22Rv1 (cell line): ENCODE results near the gene SVIL.

Source experiments
- ZFX ChIP-seq: fragments of 450-650 bp; IDR thresholded peaks from 2 replicates; pipeline ENCODE4 v1.6.1; 2017; ENCODE audit warnings: antibody characterized with exemption, borderline replicate concordance
- TF ChIP-seq, protein P1 (sequence below): fragments of 450-650 bp; IDR thresholded peaks from 2 replicates; pipeline ENCODE4 v1.5.1; 2017; ENCODE audit warnings: mild to moderate bottlenecking

DNA sequence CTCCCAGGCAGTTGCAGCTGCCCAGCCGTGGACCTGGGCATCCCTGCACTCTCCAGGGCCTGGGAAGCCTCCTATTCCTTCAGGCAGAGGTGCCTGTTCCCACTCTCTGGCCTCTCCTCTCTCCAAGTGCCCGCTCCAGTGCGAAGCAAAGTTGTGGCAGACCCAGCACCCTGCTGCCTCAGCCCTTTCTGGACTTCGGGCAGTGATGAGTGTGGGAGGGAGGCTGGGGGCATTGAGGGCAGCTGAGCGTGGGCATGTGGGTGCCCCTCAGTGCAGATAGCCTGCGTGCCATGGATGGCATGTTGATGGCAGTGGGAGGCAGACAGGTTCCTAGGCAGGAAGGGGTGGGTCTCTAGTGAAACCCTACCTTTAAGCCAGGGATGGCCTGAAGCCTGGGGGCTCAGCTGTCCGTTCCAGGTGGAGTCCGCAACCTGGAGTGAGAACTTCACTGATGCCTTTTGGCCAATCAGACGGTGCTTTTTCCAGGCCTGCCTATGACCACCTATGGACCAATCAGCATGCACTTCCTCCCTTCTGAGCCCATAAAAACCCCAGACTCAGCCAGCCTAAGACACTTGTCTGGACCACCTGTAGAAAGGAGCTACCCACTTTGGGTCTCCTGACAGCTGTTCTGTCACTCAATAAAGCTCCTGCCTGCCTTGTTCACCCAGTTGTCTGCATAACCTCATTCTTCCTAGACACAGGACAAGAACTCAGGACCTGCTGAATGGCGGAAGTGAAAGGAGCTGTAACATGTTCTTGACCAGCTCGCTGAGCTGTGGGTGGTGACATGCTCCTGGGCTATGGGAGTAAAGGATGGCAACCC lies 26.1 kb downstream of the SVIL start:
- TF ChIP-seq, protein P1, sequence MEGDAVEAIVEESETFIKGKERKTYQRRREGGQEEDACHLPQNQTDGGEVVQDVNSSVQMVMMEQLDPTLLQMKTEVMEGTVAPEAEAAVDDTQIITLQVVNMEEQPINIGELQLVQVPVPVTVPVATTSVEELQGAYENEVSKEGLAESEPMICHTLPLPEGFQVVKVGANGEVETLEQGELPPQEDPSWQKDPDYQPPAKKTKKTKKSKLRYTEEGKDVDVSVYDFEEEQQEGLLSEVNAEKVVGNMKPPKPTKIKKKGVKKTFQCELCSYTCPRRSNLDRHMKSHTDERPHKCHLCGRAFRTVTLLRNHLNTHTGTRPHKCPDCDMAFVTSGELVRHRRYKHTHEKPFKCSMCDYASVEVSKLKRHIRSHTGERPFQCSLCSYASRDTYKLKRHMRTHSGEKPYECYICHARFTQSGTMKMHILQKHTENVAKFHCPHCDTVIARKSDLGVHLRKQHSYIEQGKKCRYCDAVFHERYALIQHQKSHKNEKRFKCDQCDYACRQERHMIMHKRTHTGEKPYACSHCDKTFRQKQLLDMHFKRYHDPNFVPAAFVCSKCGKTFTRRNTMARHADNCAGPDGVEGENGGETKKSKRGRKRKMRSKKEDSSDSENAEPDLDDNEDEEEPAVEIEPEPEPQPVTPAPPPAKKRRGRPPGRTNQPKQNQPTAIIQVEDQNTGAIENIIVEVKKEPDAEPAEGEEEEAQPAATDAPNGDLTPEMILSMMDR: no peak
- TF ChIP-seq ZFX: no peak
